GM12892 (cell line): ENCODE measurements around the gene LAMA3.

Source experiments
- DNase-seq: peaks from one replicate; pipeline ENCODE4 v3.0.0; 2011; ENCODE audit not compliant: insufficient read length
- FAIRE-seq: peaks from 2 replicates; lab custom pipeline; 2011; peaks lifted over from hg19 to GRCh38; lab: Jason Lieb, UNC
- POLR2A ChIP-seq: IDR thresholded peaks from 2 replicates; pipeline ENCODE4 v1.6.1; 2011; ENCODE audit warnings: low read depth, low read length, control low read depth
- POLR2AphosphoS5 ChIP-seq: IDR thresholded peaks from 2 replicates; pipeline ENCODE4 v1.6.1; 2011; ENCODE audit warnings: low read depth, low read length, control low read depth
- TAF1 ChIP-seq: IDR thresholded peaks from 2 replicates; pipeline ENCODE4 v1.6.1; 2011; ENCODE audit warnings: low read depth, mild to moderate bottlenecking, control low read depth, low read length, borderline replicate concordance

LAMA3 gene

GRCh38 chr18:23897291-23897690, 208.0 kb downstream of the LAMA3 start:
- DNase-seq (no peak), FAIRE-seq (no peak)
- TF ChIP-seq TAF1 = no peak
- TF ChIP-seq POLR2AphosphoS5 = no peak
- TF ChIP-seq POLR2A = no peak

DNA sequence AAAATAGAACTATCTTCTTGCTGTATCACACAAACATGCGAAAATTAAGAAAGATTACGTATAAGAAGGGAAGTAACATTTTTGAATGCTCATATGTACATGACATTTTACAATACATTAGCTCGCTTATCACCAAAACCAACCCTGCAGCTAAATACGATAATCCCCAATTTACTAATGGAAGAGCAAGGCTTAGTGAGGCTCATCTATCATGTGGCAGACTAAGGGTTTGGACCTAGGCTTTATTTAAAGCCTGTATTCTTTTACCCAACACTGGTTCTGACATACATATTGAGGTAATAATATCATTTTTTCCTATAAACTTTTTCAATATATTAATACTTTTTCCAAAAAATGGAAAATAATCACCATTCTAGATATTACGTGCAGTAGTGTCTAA, 208.5 kb downstream of the LAMA3 start:
- DNase-seq = no peak
- TF ChIP-seq POLR2AphosphoS5 (no peak), POLR2A (no peak), TAF1 (no peak)
- no peak for FAIRE-seq

- DNase-seq (no peak), FAIRE-seq (no peak)
- no peak for TF ChIP-seq TAF1
Measured at GRCh38 chr18:23900994-23901393, 211.7 kb downstream of the LAMA3 start.

DNA sequence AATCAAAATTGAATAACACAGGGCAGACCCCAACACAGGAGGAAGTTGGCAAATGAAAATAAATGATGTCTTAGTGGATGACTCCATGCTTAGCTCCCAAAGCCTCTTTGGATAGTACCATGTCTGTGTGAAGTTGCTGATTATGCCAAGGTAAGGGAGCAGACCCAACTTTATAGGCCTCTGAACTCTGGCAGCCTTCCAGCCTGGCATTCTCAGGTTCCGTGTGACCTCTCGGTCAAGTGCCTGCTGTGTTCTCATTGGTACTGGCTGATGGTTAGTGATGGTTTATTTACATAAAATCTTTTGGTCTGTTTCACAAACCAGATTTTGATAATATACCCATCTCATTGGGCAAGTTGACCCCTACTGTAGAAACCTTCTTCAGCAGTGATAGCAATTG, 213.1 kb downstream of the LAMA3 start:
- DNase-seq = no peak

GRCh38 chr18:23903971-23904370, 214.7 kb downstream of the LAMA3 start:
- FAIRE-seq = no peak
- no peak for DNase-seq
- TF ChIP-seq POLR2AphosphoS5 = no peak
- no peak for TF ChIP-seq POLR2A
- TF ChIP-seq TAF1 = no peak

More for the DNA sequence above, 213.1 kb downstream of the LAMA3 start:
- no peak for FAIRE-seq
- TF ChIP-seq POLR2A (no peak), POLR2AphosphoS5 (no peak), TAF1 (no peak)

DNA sequence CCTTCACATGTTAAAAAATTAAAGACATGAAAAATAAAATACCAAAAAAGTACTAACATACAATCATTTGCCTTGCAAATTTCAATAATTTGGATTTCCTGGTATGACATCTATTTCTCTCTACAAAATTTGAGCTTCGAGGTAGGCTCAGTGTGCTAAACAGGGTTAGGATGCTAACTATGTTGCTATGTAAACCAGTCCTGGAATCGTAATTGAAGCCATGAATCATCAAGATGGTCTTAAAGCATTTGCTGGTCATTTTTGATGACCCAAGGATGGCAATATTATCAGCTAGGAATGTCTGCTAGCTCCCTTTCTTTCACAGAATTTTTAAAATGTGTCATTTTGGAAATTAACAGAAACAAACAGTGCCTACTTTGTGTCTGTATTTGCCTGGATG, 217.4 kb downstream of the LAMA3 start:
- no peak for TF ChIP-seq POLR2AphosphoS5
- DNase-seq = no peak
- FAIRE-seq = no peak

DNA sequence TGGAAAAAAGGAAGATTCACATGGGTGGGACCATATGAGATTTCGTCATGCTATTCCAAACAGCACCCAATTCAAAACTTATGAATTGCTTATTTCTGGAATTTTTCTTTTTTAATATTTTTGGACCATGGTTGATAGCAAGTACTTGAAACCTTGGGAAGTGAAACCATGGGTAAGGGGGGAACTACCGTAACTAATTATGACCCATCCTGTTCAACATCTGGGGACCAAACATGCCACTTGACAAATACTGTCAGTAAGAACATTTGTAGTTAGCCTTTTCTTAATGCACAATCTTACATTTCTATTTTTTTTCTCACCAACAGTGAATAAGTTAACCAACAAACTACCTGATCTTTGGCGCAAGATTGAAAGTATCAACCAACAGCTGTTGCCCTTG, 219.6 kb downstream of the LAMA3 start:
- no peak for TF ChIP-seq POLR2AphosphoS5
- TF ChIP-seq TAF1 = no peak
- TF ChIP-seq POLR2A = no peak
- FAIRE-seq (no peak), DNase-seq (no peak)

GRCh38 chr18:23910032-23910431, 220.8 kb downstream of the LAMA3 start:
- TF ChIP-seq POLR2AphosphoS5 (no peak), TAF1 (no peak), POLR2A (no peak)

DNA sequence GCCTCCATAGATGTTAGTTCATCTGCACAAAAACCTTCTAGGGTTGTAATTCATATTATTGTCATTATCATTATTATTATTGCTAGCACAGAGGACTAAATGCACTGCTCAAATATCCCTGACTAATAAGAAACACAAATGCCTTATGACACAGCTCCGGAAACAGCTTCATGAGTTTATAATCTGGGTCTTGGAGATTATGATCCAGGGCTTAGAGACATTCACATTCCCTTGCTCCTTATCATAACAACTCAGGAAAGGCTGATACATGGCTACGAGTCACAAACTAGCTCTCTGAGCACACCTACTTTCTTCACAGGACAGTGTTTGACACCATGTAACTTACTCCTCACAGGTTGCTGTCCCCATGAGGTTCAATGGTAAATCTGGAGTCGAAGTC, 223.1 kb downstream of the LAMA3 start:
- DNase-seq (no peak), FAIRE-seq (no peak)
- TF ChIP-seq POLR2A = no peak
- no peak for TF ChIP-seq TAF1
- TF ChIP-seq POLR2AphosphoS5 = no peak

More at GRCh38 chr18:23910032-23910431, 220.8 kb downstream of the LAMA3 start:
- DNase-seq = no peak
- FAIRE-seq = no peak

DNA sequence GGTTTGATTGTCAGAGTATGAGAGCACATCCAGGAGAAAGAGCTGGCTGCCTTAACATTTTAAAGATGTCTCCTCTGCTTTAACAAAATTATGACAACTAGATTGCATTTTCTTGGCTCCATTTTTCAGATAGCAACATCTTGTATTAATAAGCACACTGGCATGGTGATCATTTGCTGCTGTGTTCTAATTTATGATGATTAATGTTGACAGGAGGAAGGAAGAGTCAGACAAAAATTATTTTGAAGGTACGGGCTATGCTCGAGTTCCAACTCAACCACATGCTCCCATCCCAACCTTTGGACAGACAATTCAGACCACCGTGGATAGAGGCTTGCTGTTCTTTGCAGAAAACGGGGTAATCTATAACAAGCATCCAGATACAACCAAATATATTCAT, 227.1 kb downstream of the LAMA3 start:
- no peak for TF ChIP-seq POLR2AphosphoS5
- no peak for TF ChIP-seq TAF1
- no peak for TF ChIP-seq POLR2A
- DNase-seq = no peak
- FAIRE-seq = no peak

- TF ChIP-seq POLR2A (no peak), POLR2AphosphoS5 (no peak), TAF1 (no peak)
- FAIRE-seq (peak; percentile 85), DNase-seq (peak; percentile 33)
Measured at GRCh38 chr18:23918395-23919032, 229.3 kb downstream of the LAMA3 start.

- FAIRE-seq (no peak), DNase-seq (no peak)
- TF ChIP-seq TAF1 = no peak
- TF ChIP-seq POLR2A = no peak
- TF ChIP-seq POLR2AphosphoS5 = no peak
Measured at GRCh38 chr18:23920054-23920453, 230.8 kb downstream of the LAMA3 start.

GRCh38 chr18:23921716-23922285, 232.5 kb downstream of the LAMA3 start:
- TF ChIP-seq POLR2AphosphoS5 = no peak
- TF ChIP-seq TAF1 = no peak
- no peak for TF ChIP-seq POLR2A
- DNase-seq (no peak), FAIRE-seq (no peak)
